CD14-positive monocyte (primary cell): Measurements from ENCODE around the gene EML1. TPM values are rescaled to one million over a fixed set of nuclear protein-coding genes. Genes with fewer than 3 reads are reported as not detected.

Source experiments
- DNase-seq, 3 donors: peaks; one replicate each; pipeline ENCODE4 v3.0.0-alpha.2; 2011 to 2022
- H2AFZ ChIP-seq: 2 replicates; pipeline ENCODE4 v1.6.0; 2012; ENCODE audit warnings: mild to moderate bottlenecking, low read depth, low read length, inconsistent platforms; ENCODE audit not compliant: insufficient read depth, poor library complexity, severe bottlenecking
- H3K27ac ChIP-seq, 2 donors: 1 replicate in 1 of 2; 2 replicates in 1 of 2; pipeline ENCODE4 v1.5.1; 2012 to 2013; ENCODE audit warnings: low read length in 2 of 2, control low read depth in 1 of 2, inconsistent platforms in 1 of 2, low read depth in 1 of 2, mild to moderate bottlenecking in 1 of 2
- H3K27me3 ChIP-seq, 2 donors: one replicate each; pipeline versions ENCODE4 v1.6.0 to v1.6.1; 2011 to 2013; ENCODE audit warnings: low read length in 2 of 2; ENCODE audit not compliant: control insufficient read depth in 2 of 2, insufficient read depth in 2 of 2
- H3K36me3 ChIP-seq, 2 donors: replicated peaks in 1 of 2; 1 replicate in 1 of 2; 2 replicates in 1 of 2; pipeline versions ENCODE4 v1.5.1 to v1.6.1; 2012 to 2013; ENCODE audit warnings: low read length in 2 of 2, control low read depth in 1 of 2, inconsistent platforms in 1 of 2, mild to moderate bottlenecking in 1 of 2; ENCODE audit not compliant: insufficient read depth in 2 of 2, control insufficient read depth in 1 of 2
- H3K4me1 ChIP-seq, 2 donors: 1 replicate in 1 of 2; 2 replicates in 1 of 2; pipeline versions ENCODE4 v1.5.1 to v1.6.1; 2012 to 2013; ENCODE audit warnings: low read length in 2 of 2, control low read depth in 1 of 2, inconsistent platforms in 1 of 2, mild to moderate bottlenecking in 1 of 2, moderate library complexity in 1 of 2; ENCODE audit not compliant: insufficient read depth in 2 of 2, control insufficient read depth in 1 of 2
- H3K4me2 ChIP-seq: replicated peaks from 2 replicates; pipeline ENCODE3; 2012; ENCODE audit warnings: low read length, moderate library complexity, mild to moderate bottlenecking; ENCODE audit not compliant: poor library complexity, severe bottlenecking; ENCODE audit errors: extremely low read depth
- H3K4me3 ChIP-seq, 3 experiments: fragments of 200-600 bp in 1 of 3; sonication (generic) in 1 of 3; replicated peaks in 1 of 3; 1 replicate in 2 of 3; 2 replicates in 1 of 3; pipeline ENCODE4 v1.5.1; 2011 to 2013; ENCODE audit warnings: low read length in 3 of 3, mild to moderate bottlenecking in 3 of 3, control low read depth in 2 of 3, low read depth in 2 of 3, inconsistent platforms in 1 of 3, moderate library complexity in 1 of 3
- H3K79me2 ChIP-seq: 2 replicates; pipeline ENCODE4 v1.6.0; 2012; ENCODE audit warnings: mild to moderate bottlenecking, control low read depth, inconsistent platforms, low read length, moderate library complexity; ENCODE audit not compliant: insufficient read depth
- H3K9ac ChIP-seq: 2 replicates; pipeline ENCODE4 v1.6.0; 2017; ENCODE audit warnings: low read length, mild to moderate bottlenecking; ENCODE audit not compliant: insufficient read depth, poor library complexity, severe bottlenecking
- H3K9me3 ChIP-seq, 2 donors: replicated peaks in 1 of 2; 1 replicate in 1 of 2; 2 replicates in 1 of 2; pipeline versions ENCODE4 v1.5.1 to v1.6.1; 2012 to 2013; ENCODE audit warnings: low read length in 2 of 2, control low read depth in 1 of 2; ENCODE audit not compliant: control insufficient read depth in 1 of 2, insufficient read depth in 1 of 2
- H4K20me1 ChIP-seq: 2 replicates; pipeline ENCODE4 v1.6.0; 2012; ENCODE audit warnings: mild to moderate bottlenecking, low read length, control low read depth, moderate library complexity; ENCODE audit not compliant: insufficient read depth
- H3K27ac Mint-ChIP-seq, 7 donors: one replicate each; pipeline ENCODE4 v1.8.0; 2020; ENCODE audit warnings: mild to moderate bottlenecking in 7 of 7, mixed read lengths in 7 of 7, moderate library complexity in 6 of 7, inconsistent platforms in 2 of 7
- H3K27me3 Mint-ChIP-seq, 3 donors: one replicate each; pipeline ENCODE4 v1.8.0; 2021 to 2022; ENCODE audit warnings: low read depth in 3 of 3, mild to moderate bottlenecking in 3 of 3, mixed read lengths in 3 of 3, moderate library complexity in 3 of 3, inconsistent platforms in 1 of 3
- H3K36me3 Mint-ChIP-seq, 2 donors: one replicate each; pipeline ENCODE4 v1.8.0; 2020; ENCODE audit warnings: mixed read lengths in 2 of 2, inconsistent platforms in 1 of 2, mild to moderate bottlenecking in 1 of 2
- H3K4me1 Mint-ChIP-seq: one replicate; pipeline ENCODE4 v1.8.0; 2020; ENCODE audit warnings: mild to moderate bottlenecking, mixed read lengths
- H3K4me3 Mint-ChIP-seq, 2 donors: one replicate each; pipeline ENCODE4 v1.8.0; 2020; ENCODE audit warnings: mild to moderate bottlenecking in 2 of 2, mixed read lengths in 2 of 2, moderate library complexity in 1 of 2
- H3K9me3 Mint-ChIP-seq, 7 donors: one replicate each; pipeline ENCODE4 v1.8.0; 2020 to 2022; ENCODE audit warnings: mixed read lengths in 7 of 7, mild to moderate bottlenecking in 6 of 7, moderate library complexity in 6 of 7, inconsistent platforms in 2 of 7
- WGBS: methylation state at CpG from one replicate; pipeline ENCODE4 v1.1.5; 2013; ENCODE audit warnings: missing lambda C conversion rate; ENCODE audit not compliant: insufficient coverage; 5-methylcytosine and 5-hydroxymethylcytosine counted together
- intact Hi-C, 2 donors: fragments of 100-400 bp; cut with micrococcal nuclease; formaldehyde crosslinking; loops; one replicate each; pipeline versions ENCODE4 v1.15.0 to v1.15.1; 2023
- polyA plus RNA-seq, 3 donors: library from polyadenylated mRNA; depleted of rRNA in 1 of 3; unstranded in 2 of 3; stranded (reverse) in 1 of 3; fragments of 300-500 nt in 2 of 3; fragments of >200 nt in 1 of 3; fragmentation: Illumina TruSeq in 2 of 3; gene quantifications; 1 replicate in 2 of 3; 2 replicates in 1 of 3; pipeline ENCODE4 v1.2.3, GENCODE V29; 2012 to 2021
- TF ChIP-seq, protein P1 (sequence below): fragments of 200-600 bp; IDR thresholded peaks from one replicate; pipeline ENCODE4 v1.8.0; 2022; ENCODE audit warnings: antibody characterized with exemption, mild to moderate bottlenecking

The EML1 gene
- polyA plus RNA-seq, 3 donors, result not detected

DNA sequence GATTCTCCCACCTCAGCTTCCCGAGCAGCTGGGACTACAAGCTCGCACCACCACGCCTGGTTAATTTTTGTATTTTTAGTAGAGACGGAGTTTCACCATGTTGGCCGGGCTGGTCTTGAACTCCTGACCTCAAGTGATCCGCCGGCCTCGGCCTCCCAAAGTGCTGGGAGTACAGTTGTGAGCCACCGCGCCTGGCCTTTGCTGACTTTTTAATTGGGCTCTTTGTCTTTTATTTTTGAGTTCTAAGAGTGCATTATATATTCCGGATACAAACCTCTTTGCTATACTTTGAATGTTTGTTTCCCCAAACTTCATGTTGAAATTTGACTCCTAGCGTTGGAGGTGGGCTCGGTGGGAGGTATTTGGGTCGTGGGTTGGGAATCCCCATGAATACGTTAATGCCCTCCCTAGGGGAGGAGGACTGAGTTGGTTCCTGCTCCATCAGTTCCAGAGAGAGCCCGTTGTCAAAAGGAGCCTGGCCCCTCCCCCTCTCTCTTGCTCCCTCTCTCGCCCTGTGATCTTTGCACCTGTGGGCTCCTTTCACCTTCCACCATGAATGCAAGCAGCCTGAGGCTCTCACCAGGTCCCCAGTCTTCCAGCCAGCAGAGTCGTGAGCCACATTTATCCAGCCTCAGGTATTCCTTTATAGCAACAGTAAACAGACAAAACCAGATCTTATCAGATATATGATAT lies 168.8 kb downstream of the EML1 start:
- H3K4me3 Mint-ChIP-seq, result no peak overlapping the region
- Histone ChIP-seq H3K36me3 (no peaks in the 10 kb centered on the region), H3K79me2 (no peaks in the 10 kb centered on the region), H3K9me3 (no peaks in the 10 kb centered on the region), H4K20me1 (no peaks in the 10 kb centered on the region), H3K9ac (no peak overlapping the region), H3K27ac (no peak overlapping the region), H3K4me1 (no peaks in the 10 kb centered on the region), H3K4me3 (no peak overlapping the region), H2AFZ (no peak overlapping the region), H3K4me2 (no peak overlapping the region), H3K27me3 (no peaks in the 10 kb centered on the region)
- H3K4me1 Mint-ChIP-seq, result no peaks in the 10 kb centered on the region
- no peaks in the 10 kb centered on the region for H3K36me3 Mint-ChIP-seq
- TF ChIP-seq, protein P1, sequence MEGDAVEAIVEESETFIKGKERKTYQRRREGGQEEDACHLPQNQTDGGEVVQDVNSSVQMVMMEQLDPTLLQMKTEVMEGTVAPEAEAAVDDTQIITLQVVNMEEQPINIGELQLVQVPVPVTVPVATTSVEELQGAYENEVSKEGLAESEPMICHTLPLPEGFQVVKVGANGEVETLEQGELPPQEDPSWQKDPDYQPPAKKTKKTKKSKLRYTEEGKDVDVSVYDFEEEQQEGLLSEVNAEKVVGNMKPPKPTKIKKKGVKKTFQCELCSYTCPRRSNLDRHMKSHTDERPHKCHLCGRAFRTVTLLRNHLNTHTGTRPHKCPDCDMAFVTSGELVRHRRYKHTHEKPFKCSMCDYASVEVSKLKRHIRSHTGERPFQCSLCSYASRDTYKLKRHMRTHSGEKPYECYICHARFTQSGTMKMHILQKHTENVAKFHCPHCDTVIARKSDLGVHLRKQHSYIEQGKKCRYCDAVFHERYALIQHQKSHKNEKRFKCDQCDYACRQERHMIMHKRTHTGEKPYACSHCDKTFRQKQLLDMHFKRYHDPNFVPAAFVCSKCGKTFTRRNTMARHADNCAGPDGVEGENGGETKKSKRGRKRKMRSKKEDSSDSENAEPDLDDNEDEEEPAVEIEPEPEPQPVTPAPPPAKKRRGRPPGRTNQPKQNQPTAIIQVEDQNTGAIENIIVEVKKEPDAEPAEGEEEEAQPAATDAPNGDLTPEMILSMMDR, result no peak
- 96% methylated on average over 4 of the region's 18 CpGs for WGBS
- H3K27me3 Mint-ChIP-seq, result peaks cover 9 to 37% (median 22%) of the 10 kb centered on the region in 3 donors
- intact Hi-C loops, result no loop called here
- no peak overlapping the region for H3K27ac Mint-ChIP-seq
- peaks cover 0 to 3% (median 2%) of the 10 kb centered on the region in 7 donors for H3K9me3 Mint-ChIP-seq
- no peak for DNase-seq

DNA sequence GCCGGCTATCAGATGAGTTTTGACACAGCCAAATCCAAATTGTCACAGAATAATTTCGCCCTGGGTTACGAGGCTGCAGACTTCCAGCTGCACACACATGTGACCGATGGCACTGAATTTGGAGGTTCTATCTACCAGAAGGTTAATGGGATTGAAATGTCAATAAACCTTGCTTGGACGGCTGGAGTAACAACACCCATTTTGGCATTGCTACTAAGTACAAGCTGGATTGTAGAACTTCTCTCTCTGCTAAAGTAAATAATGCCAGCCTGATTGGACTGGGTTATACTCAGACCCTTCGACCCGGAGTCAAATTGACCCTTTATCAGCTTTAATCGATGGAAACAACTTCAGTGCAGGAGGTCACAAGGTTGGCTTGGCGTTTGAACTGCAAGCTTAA lies 171.8 kb downstream of the EML1 start:
- Histone ChIP-seq H3K36me3 (no peaks in the 10 kb centered on the region), H2AFZ (no peak overlapping the region), H4K20me1 (no peaks in the 10 kb centered on the region), H3K27me3 (peaks cover 1 to 12% of the 10 kb centered on the region in 2 donors), H3K79me2 (no peaks in the 10 kb centered on the region), H3K9ac (no peak overlapping the region), H3K4me1 (no peaks in the 10 kb centered on the region), H3K4me3 (no peak overlapping the region), H3K27ac (no peak overlapping the region), H3K4me2 (no peak overlapping the region), H3K9me3 (no peaks in the 10 kb centered on the region)
- H3K27ac Mint-ChIP-seq, result no peak overlapping the region
- DNase-seq, result no peak
- intact Hi-C loops, result no loop called here
- peaks cover 14 to 40% (median 22%) of the 10 kb centered on the region in 3 donors for H3K27me3 Mint-ChIP-seq
- H3K4me1 Mint-ChIP-seq, result no peaks in the 10 kb centered on the region
- H3K9me3 Mint-ChIP-seq, result peaks cover 0 to 3% (median 1%) of the 10 kb centered on the region in 7 donors
- H3K4me3 Mint-ChIP-seq, result no peak overlapping the region
- 93% methylated on average over 3 of the region's 9 CpGs for WGBS
- TF ChIP-seq, protein P1, result no peak
- H3K36me3 Mint-ChIP-seq, result no peaks in the 10 kb centered on the region
